GM23338 (cell line): ENCODE results near the gene ACY1.

Experiments
- EZH2 ChIP-seq: fragments of 200-600 bp; sonication (generic); IDR thresholded peaks from one replicate; pipeline ENCODE4 v1.8.0; 2017; ENCODE audit warnings: antibody characterized with exemption, mild to moderate bottlenecking, low read depth; ENCODE audit not compliant: unreplicated experiment
- TF ChIP-seq, protein P1 (sequence below), 2 experiments: fragments of 200-600 bp in 1 of 2; sonication (generic) in 1 of 2; conservative IDR thresholded peaks; 2 replicates each; pipeline versions ENCODE4 v1.5.1 to v1.6.1; 2016 to 2017; ENCODE audit warnings: antibody characterized with exemption in 2 of 2, low read depth in 2 of 2, mild to moderate bottlenecking in 2 of 2, moderate library complexity in 1 of 2

DNA sequence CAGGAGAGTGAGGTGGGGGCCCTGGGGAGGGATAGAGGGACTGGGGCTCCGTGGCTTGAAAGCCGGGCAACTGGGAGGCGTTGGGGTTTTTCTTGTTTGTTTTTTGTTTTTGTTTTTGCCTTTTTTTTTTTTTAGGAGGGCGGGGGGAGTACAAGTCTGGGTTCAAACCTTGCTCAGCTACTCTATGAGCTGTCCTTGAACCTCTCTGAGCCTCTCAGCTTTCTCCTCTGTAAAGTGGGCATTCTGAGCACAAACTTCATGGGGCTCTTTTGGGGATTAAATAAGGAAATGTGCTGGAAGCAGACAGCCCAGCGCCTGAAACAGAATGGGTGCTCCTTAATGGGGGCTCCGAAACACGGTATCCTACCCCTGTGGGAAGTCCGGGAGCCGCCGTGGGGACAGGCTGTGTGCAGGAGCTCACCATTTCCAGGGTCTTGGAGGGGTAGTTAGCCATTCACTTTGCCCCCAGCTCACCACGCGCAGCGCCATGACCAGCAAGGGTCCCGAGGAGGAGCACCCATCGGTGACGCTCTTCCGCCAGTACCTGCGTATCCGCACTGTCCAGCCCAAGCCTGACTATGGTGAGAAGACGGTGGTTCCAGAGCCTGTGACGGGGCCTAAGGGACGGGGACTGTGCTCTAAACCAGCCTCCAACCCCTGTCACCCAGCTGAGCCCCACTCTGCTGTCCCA lies 388 bp downstream of the ACY1 start:
- TF ChIP-seq, protein P1, sequence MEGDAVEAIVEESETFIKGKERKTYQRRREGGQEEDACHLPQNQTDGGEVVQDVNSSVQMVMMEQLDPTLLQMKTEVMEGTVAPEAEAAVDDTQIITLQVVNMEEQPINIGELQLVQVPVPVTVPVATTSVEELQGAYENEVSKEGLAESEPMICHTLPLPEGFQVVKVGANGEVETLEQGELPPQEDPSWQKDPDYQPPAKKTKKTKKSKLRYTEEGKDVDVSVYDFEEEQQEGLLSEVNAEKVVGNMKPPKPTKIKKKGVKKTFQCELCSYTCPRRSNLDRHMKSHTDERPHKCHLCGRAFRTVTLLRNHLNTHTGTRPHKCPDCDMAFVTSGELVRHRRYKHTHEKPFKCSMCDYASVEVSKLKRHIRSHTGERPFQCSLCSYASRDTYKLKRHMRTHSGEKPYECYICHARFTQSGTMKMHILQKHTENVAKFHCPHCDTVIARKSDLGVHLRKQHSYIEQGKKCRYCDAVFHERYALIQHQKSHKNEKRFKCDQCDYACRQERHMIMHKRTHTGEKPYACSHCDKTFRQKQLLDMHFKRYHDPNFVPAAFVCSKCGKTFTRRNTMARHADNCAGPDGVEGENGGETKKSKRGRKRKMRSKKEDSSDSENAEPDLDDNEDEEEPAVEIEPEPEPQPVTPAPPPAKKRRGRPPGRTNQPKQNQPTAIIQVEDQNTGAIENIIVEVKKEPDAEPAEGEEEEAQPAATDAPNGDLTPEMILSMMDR (conservative IDR thresholded peaks at IDR 0.05; ENCODE audit: low read depth in 2 of 2), result no peak
- no peak for TF ChIP-seq EZH2
